ENCODE data around the gene RASGEF1C. TPM values are rescaled to one million over a fixed set of nuclear protein-coding genes. Genes with fewer than 3 reads are reported as not detected.

RASGEF1C gene
- total RNA-seq, 4 donors from 2014 or later = 1.7 TPM; not detected in 3

DNA sequence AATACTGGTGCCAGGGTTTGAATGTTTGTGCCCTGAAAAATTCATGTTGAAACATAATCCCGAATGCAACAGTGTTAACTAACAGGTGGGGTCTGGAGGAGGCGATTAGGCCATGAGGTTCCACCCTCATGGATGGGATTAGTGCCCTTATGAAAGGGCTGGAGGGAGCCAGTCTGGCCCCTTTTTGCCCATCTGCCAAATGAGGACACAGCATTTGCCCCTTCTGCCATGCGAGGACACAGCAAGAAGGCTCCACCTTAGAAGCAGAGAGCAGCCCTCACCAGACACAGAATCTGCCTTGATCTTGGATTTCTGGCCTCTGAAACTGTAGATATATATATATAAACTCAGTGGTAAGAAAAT, 104.9 kb downstream of the RASGEF1C start:
- H3K9me3 ChIP-seq = peaks cover 0 to 7% (median 3%) of the 10 kb centered on the region in 4 donors
- no peak for TF ChIP-seq POLR2A (IDR thresholded peaks at IDR 0.05)
- no peak for TF ChIP-seq CTCF (IDR thresholded peaks at IDR 0.05)
- no peaks in the 10 kb centered on the region for H3K36me3 ChIP-seq
- no peak overlapping the region for H3K27ac ChIP-seq
- no peak overlapping the region for H3K4me3 ChIP-seq
- no peaks in the 10 kb centered on the region for H3K27me3 ChIP-seq
- no peaks in the 10 kb centered on the region for H3K4me1 ChIP-seq
- peak in 1 of 3 donors; percentile 8 for DNase-seq

DNA sequence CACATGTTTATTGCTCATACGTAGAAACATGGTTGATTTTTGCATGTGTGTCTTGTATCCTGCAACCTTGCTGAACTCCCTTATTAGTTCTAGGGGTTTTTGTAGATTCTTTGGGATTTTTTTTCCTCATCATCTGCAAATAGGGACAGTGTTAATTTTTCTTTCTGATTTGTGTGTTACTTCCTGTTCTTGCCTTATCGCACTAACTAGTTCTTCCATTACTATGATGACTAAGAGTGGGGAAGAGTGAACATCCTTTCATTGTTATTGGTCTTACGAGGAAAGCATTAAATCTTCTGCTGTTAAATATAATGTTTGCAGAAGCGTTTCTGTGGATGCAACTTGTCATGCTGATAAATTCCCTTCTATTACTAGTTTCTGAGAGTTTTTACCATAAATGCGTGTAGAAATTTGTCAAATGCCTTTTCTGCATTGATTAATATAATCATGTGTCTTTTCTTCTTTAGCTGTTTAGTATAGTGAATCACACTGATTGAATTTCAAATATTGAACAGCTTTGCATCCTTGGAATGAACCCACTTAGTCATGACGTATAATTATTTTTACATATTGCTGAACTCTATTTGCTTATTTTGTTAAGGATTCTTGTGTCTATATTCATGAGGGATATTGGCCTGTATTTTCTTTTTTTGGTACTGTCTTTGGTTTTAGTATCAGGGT, 105.4 kb downstream of the RASGEF1C start:
- no peak overlapping the region for H3K4me3 ChIP-seq
- peaks cover 0 to 7% (median 3%) of the 10 kb centered on the region in 4 donors for H3K9me3 ChIP-seq
- H3K36me3 ChIP-seq = no peaks in the 10 kb centered on the region
- no peak overlapping the region for H3K27ac ChIP-seq
- H3K27me3 ChIP-seq = no peaks in the 10 kb centered on the region
- no peak for DNase-seq
- no peaks in the 10 kb centered on the region for H3K4me1 ChIP-seq
- TF ChIP-seq POLR2A (IDR thresholded peaks at IDR 0.05) (no peak), CTCF (IDR thresholded peaks at IDR 0.05) (no peak)

DNA sequence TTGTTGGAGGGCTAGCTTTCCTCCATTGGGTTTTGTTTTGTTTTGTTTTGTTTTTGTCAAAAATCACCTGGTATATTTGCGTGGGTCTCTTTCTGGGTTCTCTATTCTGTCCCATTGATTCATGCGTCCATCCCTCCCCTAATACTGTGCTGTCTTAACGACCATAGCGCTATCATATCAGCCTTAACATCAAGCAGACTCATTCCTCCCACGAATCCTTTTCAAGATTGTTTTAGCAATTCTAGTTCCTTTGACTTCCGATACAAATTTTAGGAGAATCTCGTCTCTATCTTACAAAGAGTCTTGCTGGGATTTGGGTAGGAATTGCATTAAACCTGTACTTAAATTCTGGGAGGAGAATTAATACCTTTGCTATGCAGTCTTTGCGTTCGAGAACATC, 106.4 kb downstream of the RASGEF1C start:
- TF ChIP-seq CTCF (IDR thresholded peaks at IDR 0.05) (no peak), POLR2A (IDR thresholded peaks at IDR 0.05) (no peak)
- Histone ChIP-seq H3K4me1 (no peaks in the 10 kb centered on the region), H3K36me3 (no peaks in the 10 kb centered on the region), H3K9me3 (peaks cover 0 to 5% (median 3%) of the 10 kb centered on the region in 4 donors), H3K4me3 (no peak overlapping the region), H3K27me3 (no peaks in the 10 kb centered on the region), H3K27ac (no peak overlapping the region)
- DNase-seq = no peak

- peak in 1 of 3 donors; percentile 22 for DNase-seq
- Histone ChIP-seq H3K4me1 (no peaks in the 10 kb centered on the region), H3K4me3 (no peak overlapping the region), H3K27me3 (no peaks in the 10 kb centered on the region), H3K27ac (no peak overlapping the region), H3K36me3 (no peaks in the 10 kb centered on the region), H3K9me3 (no peaks in the 10 kb centered on the region)
- TF ChIP-seq POLR2A (IDR thresholded peaks at IDR 0.05) (no peak), CTCF (IDR thresholded peaks at IDR 0.05) (no peak)
Observed at GRCh38 chr5:180101451-180102105, 107.4 kb downstream of the RASGEF1C start.

DNA sequence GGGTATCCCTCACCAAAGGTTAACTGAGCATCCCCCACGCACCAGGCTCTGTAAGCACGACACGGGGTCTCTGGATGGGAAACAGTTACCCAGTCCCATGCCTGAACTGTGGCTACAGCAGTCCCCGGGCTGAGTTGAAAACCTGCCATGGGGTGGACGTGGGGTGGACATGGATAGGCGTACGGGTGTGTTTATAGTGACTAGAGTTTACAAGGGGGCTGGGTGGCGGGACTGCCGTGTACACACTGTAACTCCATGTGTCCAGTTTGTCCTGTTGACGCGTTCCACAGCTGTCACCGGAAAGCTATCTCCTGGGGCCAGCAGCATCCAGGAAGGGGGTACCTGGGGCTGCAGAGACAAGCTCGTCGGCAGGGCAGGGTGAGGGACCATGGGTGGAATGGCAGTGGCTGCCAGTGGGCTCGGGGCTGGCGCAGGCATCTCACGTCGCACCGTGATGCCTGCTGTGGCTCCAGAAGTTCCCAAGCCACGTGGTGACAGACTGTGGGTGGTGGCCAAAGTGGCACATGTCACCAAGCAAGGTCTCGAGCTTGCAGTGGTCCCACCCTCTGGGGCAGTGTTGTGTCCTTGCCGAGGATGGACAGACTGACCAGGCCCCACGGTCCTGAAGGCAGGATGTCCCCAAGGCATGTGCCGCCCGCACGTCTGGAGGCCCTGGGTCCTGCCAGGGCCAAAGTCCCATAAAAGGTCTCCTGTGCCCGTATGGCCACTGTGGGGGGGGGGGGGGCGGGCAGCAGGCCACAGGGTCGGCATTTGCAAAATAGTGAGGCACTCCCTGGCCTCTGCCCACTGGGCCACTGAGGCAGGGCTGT, 108.2 kb downstream of the RASGEF1C start:
- peak in 2 of 3 donors; percentile 5 to 34 for DNase-seq
- H3K9me3 ChIP-seq = no peaks in the 10 kb centered on the region
- H3K4me3 ChIP-seq = no peak overlapping the region
- TF ChIP-seq POLR2A (IDR thresholded peaks at IDR 0.05) (no peak), CTCF (IDR thresholded peaks at IDR 0.05) (no peak)
- H3K4me1 ChIP-seq = no peaks in the 10 kb centered on the region
- H3K27ac ChIP-seq = no peak overlapping the region
- no peaks in the 10 kb centered on the region for H3K27me3 ChIP-seq
- no peaks in the 10 kb centered on the region for H3K36me3 ChIP-seq

All from Peyer's patch (tissue), 4 donors.